Parathyroid adenoma (tissue), 2 donors: ENCODE results near the gene GBGT1.
"Not testable (repeated sequence)": the region's sequence is repeated elsewhere in the genome, so short reads cannot be mapped to it uniquely, and the experiment has no call there.

Source experiments
- H2AFZ ChIP-seq: fragments of 300-600 bp; sonication (generic); one replicate; pipeline ENCODE4 v1.7.0; 2017; ENCODE audit warnings: antibody characterized with exemption, mild to moderate bottlenecking
- H3K27ac ChIP-seq: fragments of 300-600 bp; sonication (generic); one replicate; pipeline ENCODE4 v1.7.0; 2017
- H3K27me3 ChIP-seq: fragments of 300-600 bp; sonication (generic); one replicate; pipeline ENCODE4 v1.7.0; 2017; ENCODE audit warnings: low read length; ENCODE audit not compliant: control insufficient read depth, insufficient read depth
- H3K36me3 ChIP-seq: fragments of 300-600 bp; sonication (generic); one replicate; pipeline ENCODE4 v1.7.0; 2017; ENCODE audit warnings: low read length; ENCODE audit not compliant: control insufficient read depth, insufficient read depth
- H3K4me1 ChIP-seq: fragments of 300-600 bp; sonication (generic); one replicate; pipeline ENCODE4 v1.7.0; 2017; ENCODE audit warnings: control low read depth
- H3K4me2 ChIP-seq: fragments of 300-600 bp; sonication (generic); one replicate; pipeline ENCODE4 v1.7.0; 2017; ENCODE audit warnings: low read length
- H3K4me3 ChIP-seq: fragments of 300-600 bp; sonication (generic); one replicate; pipeline ENCODE4 v1.7.0; 2017; ENCODE audit warnings: low read depth, low read length
- H3K79me2 ChIP-seq: fragments of 300-600 bp; sonication (generic); one replicate; pipeline ENCODE4 v1.7.0; 2017; ENCODE audit warnings: control low read depth
- H3K9ac ChIP-seq: fragments of 300-600 bp; sonication (generic); one replicate; pipeline ENCODE4 v1.7.0; 2017; ENCODE audit warnings: mild to moderate bottlenecking
- H3K9me3 ChIP-seq: fragments of 300-600 bp; sonication (generic); one replicate; pipeline ENCODE4 v1.7.0; 2017; ENCODE audit warnings: low read length; ENCODE audit not compliant: control insufficient read depth
- CTCF ChIP-seq: fragments of 300-600 bp; sonication (generic); IDR thresholded peaks from one replicate; pipeline ENCODE4 v1.7.0; 2017; ENCODE audit warnings: antibody characterized with exemption, mild to moderate bottlenecking
- donor health status: primary hyperparathyroidism.

Gene GBGT1

GRCh38 chr9:133163504-133164172 is at the start of gene GBGT1:
Gene GBGT1, minus strand, starts transcription at chr9:133163914. Its CDS starts 1,502 bp downstream, at chr9:133162412.
- no peak for TF ChIP-seq CTCF
- Histone ChIP-seq H3K9ac (no peak within 1 kb of the TSS), H3K4me2 (peak within 1 kb of the TSS; percentile 66), H3K79me2 (no peaks in the 10 kb centered on the region), H3K27ac (no peak within 1 kb of the TSS), H3K36me3 (no peaks in the 10 kb centered on the region), H3K27me3 (no peaks in the 10 kb centered on the region), H3K4me1 (no peaks in the 10 kb centered on the region), H3K4me3 (peak within 1 kb of the TSS; percentile 58), H3K9me3 (no peaks in the 10 kb centered on the region), H2AFZ (peak within 1 kb of the TSS; percentile 78)

GRCh38 chr9:133210609-133211008 is 46.9 kb upstream of the GBGT1 start:
- no peak overlapping the region for H3K4me2 ChIP-seq
- no peaks in the 10 kb centered on the region for H3K27me3 ChIP-seq
- H3K9ac ChIP-seq = no peak overlapping the region
- no peak overlapping the region for H3K27ac ChIP-seq
- no peak for TF ChIP-seq CTCF
- H3K4me3 ChIP-seq = no peak overlapping the region
- no peak overlapping the region for H2AFZ ChIP-seq
- H3K9me3 ChIP-seq = no peaks in the 10 kb centered on the region
- H3K36me3 ChIP-seq = no peaks in the 10 kb centered on the region
- H3K79me2 ChIP-seq = no peaks in the 10 kb centered on the region
- no peaks in the 10 kb centered on the region for H3K4me1 ChIP-seq

- TF ChIP-seq CTCF = no peak
- Histone ChIP-seq H3K27me3 (no peaks in the 10 kb centered on the region), H2AFZ (no peak overlapping the region), H3K79me2 (no peaks in the 10 kb centered on the region), H3K36me3 (no peaks in the 10 kb centered on the region), H3K4me2 (no peak overlapping the region), H3K27ac (no peak overlapping the region), H3K9ac (no peak overlapping the region), H3K9me3 (no peaks in the 10 kb centered on the region), H3K4me3 (no peak overlapping the region), H3K4me1 (no peaks in the 10 kb centered on the region)
Observed at GRCh38 chr9:133210202-133210532, 46.5 kb upstream of the GBGT1 start.

GRCh38 chr9:133209327-133210201 is 45.9 kb upstream of the GBGT1 start:
- H3K9ac ChIP-seq, H3K4me2 ChIP-seq, H3K27me3 ChIP-seq, H3K4me1 ChIP-seq, H3K36me3 ChIP-seq, H2AFZ ChIP-seq, H3K4me3 ChIP-seq, H3K79me2 ChIP-seq, H3K9me3 ChIP-seq, H3K27ac ChIP-seq: not testable (repeated sequence)

GRCh38 chr9:133208880-133209300 is 45.2 kb upstream of the GBGT1 start, which contains the start of gene OBP2B:
Gene OBP2B, minus strand, starts transcription at chr9:133209250. Its CDS starts 51 bp downstream, at chr9:133209199.
- H3K4me1 ChIP-seq, H3K79me2 ChIP-seq, H3K9ac ChIP-seq, H3K4me2 ChIP-seq, H2AFZ ChIP-seq, H3K4me3 ChIP-seq, H3K9me3 ChIP-seq, H3K27ac ChIP-seq, H3K36me3 ChIP-seq, H3K27me3 ChIP-seq: not testable (repeated sequence)

GRCh38 chr9:133208171-133208879 is 44.6 kb upstream of the GBGT1 start:
- not testable (repeated sequence) for H3K9ac ChIP-seq, H3K4me1 ChIP-seq, H3K79me2 ChIP-seq, H3K4me3 ChIP-seq, H3K9me3 ChIP-seq, H2AFZ ChIP-seq, H3K36me3 ChIP-seq, H3K4me2 ChIP-seq, H3K27ac ChIP-seq, H3K27me3 ChIP-seq
